ENCODE data around the gene SCUBE3. TPM values are rescaled to one million over a fixed set of nuclear protein-coding genes. Genes with fewer than 3 reads are reported as not detected.

The SCUBE3 gene
- total RNA-seq, 1 donor from 2014 or later = not detected

DNA sequence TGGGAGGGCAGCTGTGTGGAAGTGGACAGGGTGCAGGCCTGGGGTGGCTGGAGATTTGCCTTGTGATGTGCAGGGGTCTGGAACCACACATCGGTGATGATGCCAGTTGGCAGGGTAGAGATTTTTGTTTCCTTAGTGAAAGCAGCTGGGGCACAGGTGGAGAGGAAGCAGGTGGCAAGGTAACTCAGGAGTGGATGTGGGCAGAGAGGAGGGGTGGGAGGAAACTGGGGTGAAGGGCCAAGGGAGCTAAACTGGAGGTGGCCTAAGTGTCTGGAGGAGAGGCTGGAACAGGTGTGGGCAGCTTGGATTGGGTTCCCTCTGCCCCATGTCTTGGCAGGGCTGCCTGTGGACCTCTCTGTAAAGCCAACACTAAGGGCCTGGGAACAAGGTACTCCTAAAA, 4.7 kb upstream of the SCUBE3 start:
- intact Hi-C loops (cut with micrococcal nuclease) = loop anchor here (5.0 kb wide), 1 partner anchor 33 kb away; no protein-coding TSS in a partner anchor

DNA sequence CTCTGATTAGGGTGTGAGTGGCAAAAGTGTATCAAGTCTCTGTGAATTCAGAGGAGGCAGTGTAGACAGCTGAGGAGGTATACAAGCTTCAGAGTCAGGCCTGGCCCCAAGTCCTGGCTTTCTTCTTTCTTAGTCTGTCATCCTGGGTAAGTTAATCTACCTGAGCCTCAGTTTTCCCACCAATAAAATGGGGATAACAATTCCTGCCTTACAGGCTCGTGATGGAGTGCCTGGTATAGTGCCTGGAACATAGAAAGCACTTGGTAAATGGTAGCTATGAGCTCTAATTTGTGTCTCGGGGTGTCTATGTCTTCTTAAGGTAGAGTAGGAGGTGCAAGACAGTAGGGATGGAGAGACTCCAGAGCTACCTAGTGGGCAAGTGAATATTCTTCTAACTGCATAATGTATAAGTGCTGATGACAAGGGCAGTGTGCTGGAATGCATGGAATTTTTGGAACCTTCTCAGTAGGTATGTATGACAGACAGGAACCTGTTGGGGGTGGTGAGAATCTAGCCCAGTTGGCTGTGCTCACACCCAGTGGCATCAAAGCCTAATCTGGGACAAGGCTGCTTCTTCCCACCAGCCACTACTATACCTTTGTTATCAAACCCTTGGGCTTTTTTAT, 4.0 kb upstream of the SCUBE3 start:
- intact Hi-C loops (cut with micrococcal nuclease) = loop anchor here (5.0 kb wide), 1 partner anchor 33 kb away; no protein-coding TSS in a partner anchor

GRCh38 chr6:35213298-35213791, 411 bp upstream of the SCUBE3 start:
- intact Hi-C loops (cut with micrococcal nuclease) = no loop called here

GRCh38 chr6:35214869-35215664, 1.3 kb downstream of the SCUBE3 start:
- intact Hi-C loops (cut with micrococcal nuclease) = no loop called here

DNA sequence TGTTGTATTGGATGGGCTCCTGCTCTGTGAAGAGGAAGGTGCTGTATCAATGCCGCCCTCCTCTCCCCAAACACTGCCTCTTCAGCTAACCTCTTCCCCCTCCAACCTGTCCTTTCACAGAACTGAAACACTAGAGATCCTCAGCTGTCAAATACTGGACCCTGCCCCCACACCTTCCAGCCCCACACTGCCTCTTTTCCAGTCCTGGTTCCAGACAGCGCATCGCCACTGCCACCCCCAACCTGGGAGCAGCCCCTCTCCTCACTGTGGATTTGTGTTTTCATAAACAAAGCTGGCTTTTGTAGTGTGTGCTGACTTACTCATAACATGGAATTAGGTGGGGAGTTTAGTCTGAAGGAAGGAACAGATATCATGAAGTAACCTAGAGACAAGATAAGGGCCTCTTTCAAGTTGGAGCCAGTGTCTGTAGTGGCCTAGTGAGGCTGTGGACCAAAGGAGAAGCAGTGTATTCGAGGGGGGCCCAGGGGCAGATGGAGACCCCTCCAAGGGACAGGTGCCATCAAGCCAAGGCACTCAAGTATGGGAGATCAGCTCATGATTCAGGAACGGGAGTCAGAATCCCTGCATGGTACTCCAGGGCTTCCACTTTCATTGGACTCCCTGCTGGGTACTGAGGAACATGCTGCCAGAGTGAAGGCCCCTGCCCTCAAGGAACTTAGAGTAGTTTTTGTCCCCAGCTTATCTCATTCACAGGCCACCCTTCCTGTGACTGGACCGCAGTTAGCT, 2.1 kb downstream of the SCUBE3 start:
- intact Hi-C loops (cut with micrococcal nuclease) = no loop called here

DNA sequence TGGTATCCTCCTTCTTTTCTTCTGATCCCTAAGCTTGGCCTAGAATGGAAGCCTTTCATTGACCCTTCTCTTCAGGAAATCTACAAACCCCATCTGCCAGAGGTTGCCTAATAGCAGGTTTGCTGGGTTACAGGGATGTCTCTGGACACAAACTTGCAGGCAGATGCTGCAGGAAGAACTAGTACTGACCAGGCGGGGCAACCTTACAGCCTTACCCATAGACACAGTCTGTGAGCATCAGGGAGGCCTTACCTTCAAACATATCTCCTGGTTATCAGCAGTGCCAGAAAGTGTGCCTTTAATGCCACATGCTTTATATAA, 2.6 kb downstream of the SCUBE3 start:
- intact Hi-C loops (cut with micrococcal nuclease) = no loop called here

- intact Hi-C loops (cut with micrococcal nuclease) = no loop called here
These were observed 3.4 kb downstream of the SCUBE3 start for GRCh38 chr6:35216851-35217811.

GRCh38 chr6:35218021-35218420, 4.3 kb downstream of the SCUBE3 start:
- intact Hi-C loops (cut with micrococcal nuclease) = no loop called here

- intact Hi-C loops (cut with micrococcal nuclease) = no loop called here
These were observed 4.7 kb downstream of the SCUBE3 start for GRCh38 chr6:35218456-35218855.

DNA sequence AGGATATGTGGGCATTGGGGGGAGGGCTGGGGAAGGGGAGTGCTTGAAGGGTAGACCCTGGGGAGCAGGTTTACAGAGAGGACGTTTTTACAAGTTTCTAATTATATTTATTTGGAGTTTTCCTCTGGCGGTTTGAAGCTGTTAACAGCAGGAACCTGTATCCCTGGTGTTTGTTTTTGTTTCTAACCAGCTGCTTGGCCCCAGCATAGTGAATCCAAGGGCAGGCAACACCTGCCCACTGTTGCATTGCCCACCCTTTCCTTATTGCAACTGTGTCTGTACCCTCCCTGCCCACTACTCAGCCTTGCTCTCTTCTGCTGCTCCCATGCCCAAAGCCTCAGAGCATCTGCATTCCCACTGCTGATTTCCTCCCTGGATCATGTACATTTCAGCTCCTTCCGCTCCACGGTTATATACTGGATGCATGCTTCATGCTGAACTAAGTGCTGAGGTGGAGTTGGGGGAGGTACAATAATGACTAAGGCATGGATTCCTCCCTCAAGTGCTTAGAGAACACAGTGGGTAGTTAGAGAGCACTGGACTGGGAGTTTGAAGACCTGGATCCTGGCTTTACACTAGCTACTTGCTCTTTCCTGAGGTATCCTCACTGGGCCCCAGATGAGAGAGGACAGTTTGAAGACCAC, 6.0 kb downstream of the SCUBE3 start:
- intact Hi-C loops (cut with micrococcal nuclease) = no loop called here

DNA sequence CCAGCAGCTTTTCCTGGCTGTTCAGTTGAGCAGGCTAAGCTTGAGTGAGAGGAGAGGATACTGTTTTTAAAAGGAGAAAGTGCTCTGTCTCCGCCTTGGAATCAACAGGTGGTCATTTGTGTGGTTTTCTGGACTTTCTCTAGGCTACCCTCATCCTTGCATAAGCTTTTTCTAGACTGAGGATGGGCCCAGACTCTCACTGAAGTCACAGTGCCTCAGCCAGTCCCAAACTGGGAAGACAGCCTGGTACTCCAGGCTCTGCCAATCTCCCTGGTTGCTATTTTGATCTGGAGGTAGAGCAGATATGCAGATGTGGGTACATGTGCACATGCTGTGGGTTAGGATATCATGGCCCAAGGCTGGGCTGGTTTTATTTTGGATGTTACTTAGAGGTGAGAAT, 7.0 kb downstream of the SCUBE3 start:
- intact Hi-C loops (cut with micrococcal nuclease) = no loop called here

DNA sequence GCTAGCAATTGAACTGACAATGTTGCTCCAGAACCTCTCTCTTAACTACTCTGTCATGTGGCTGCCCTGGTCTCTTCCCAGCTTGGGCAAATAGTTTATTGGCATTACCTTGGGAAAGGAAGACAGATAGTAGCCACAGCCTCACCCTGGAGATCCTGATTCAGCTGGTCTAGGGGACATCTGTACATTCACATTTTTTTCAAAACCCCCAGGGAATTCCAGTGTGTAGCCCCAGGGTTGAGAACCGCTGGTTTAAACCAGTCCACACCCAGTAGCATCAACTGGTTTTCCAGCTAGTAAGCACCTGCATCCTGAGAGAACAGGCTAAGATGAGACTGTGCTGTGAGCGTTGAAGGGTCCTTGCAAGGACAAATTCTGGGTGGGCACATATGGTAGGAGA, 9.6 kb downstream of the SCUBE3 start:
- intact Hi-C loops (cut with micrococcal nuclease) = no loop called here

GRCh38 chr6:35224720-35225119, 11.0 kb downstream of the SCUBE3 start:
- intact Hi-C loops (cut with micrococcal nuclease) = no loop called here

DNA sequence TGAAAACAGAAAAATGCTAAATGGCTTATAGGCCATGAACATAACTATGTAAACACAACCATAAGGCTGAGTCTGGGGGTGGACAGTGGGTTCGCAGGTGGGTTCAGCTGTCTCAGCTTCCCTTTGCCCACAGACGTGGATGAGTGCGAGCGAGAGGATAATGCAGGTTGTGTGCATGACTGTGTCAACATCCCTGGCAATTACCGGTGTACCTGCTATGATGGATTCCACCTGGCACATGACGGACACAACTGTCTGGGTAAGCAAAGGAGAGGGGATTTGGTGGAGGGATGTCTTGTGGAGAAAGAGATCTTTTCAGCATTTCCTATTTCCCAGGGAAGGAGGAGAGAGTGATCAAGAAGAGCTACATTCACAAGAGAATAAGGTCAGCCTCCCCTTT, 14.7 kb downstream of the SCUBE3 start:
- intact Hi-C loops (cut with micrococcal nuclease) = no loop called here

- intact Hi-C loops (cut with micrococcal nuclease) = no loop called here
These were observed 15.5 kb downstream of the SCUBE3 start for GRCh38 chr6:35229304-35229703.

GRCh38 chr6:35230498-35230897, 16.7 kb downstream of the SCUBE3 start:
- intact Hi-C loops (cut with micrococcal nuclease) = no loop called here

GRCh38 chr6:35230950-35231349, 17.2 kb downstream of the SCUBE3 start:
- intact Hi-C loops (cut with micrococcal nuclease) = no loop called here

DNA sequence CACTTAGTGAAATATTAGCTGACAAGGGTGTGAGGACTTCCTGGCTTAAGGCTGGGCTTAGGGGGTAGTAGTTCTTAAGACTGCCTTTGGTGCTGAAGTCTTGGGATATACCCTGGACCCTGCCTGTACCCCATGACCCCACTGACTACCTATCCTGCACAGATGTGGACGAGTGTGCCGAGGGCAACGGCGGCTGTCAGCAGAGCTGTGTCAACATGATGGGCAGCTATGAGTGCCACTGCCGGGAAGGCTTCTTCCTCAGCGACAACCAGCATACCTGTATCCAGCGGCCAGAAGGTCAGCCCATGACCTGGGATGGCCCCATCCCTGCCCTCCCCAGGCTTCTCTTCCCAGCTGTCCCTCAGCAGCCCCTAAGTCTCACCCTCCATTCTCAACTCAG, 17.8 kb downstream of the SCUBE3 start:
- intact Hi-C loops (cut with micrococcal nuclease) = no loop called here

DNA sequence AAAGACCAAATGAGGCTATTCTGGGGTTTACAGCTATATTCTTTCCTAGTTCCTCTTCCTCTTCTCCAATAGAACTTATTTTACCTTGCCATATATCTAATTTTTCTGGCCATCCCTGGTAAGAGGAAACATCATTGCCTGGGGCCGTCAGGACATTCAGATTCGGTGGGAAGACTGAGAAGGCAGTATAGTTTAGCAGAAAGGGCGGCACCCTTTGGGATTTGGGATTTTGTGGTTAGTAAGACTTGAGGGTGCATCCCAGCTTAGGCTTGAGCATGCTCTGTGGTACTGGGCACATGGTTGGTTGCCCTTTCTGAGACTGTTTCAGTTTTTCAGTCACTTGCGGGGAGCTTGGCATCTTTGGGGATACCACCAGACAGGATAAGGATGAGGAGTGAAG, 21.1 kb downstream of the SCUBE3 start:
- intact Hi-C loops (cut with micrococcal nuclease) = no loop called here

DNA sequence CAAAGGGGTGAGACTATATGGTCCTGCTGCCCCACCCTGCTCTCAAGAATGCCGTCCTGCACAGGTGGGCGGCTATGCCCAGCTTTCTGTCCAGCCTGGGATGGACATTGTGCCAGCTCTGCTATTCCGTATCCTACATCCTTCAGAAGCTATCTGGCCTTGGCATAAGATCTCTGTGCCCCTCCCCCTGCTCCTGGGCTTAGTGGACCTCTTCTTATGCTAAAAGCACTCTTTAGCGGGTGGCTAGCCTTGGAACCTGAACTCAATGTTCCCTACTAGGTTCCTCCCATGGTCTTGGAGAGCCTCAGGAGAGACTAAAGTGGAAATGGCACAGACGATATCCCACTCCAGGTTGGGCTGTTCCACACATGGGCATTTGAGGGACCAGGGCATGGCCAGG, 22.5 kb downstream of the SCUBE3 start:
- intact Hi-C loops (cut with micrococcal nuclease) = no loop called here

DNA sequence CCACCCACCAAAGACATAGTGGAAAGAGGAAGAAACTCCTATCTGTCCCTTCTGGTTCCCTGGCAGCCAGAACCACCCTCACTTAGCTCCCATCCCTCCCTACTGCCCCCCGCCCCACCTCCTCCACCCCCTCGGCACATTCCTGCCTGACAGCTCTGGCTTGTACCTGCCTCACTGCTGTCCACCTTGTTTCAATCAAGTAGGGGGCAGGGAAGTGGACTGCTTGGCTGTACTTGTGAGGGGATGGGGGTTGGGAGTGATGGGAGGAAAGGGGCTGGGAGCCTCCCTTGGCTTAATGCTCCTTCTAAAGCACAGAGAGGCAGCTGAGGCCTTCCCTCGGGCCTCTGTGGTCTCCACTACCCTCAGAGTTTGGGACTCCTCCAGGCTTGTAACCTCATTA, 23.7 kb downstream of the SCUBE3 start:
- intact Hi-C loops (cut with micrococcal nuclease) = no loop called here

Measured in T-helper 1 cell treated with Interleukin-12 subunit alpha and Interleukin-12 subunit beta and Interleukin-4 antibody, amounts not matched to agents 30 ng/mL and 1 ng/mL, for 36 hours (primary cell).